Lower leg skin (tissue), 3 donors: ENCODE results near the gene SELL.

Source experiments
- POLR2A ChIP-seq, 2 donors: fragments of 450-650 bp; IDR thresholded peaks; one replicate each; pipeline ENCODE4 v1.6.1; 2016 to 2017; ENCODE audit warnings: antibody characterized with exemption in 2 of 2, mild to moderate bottlenecking in 1 of 2, moderate library complexity in 1 of 2
- TF ChIP-seq, protein P1 (sequence below), 3 donors: fragments of 450-650 bp; IDR thresholded peaks; one replicate each; pipeline ENCODE4 v1.5.1; 2016; ENCODE audit warnings: antibody characterized with exemption in 3 of 3, mild to moderate bottlenecking in 3 of 3, moderate library complexity in 2 of 3

DNA sequence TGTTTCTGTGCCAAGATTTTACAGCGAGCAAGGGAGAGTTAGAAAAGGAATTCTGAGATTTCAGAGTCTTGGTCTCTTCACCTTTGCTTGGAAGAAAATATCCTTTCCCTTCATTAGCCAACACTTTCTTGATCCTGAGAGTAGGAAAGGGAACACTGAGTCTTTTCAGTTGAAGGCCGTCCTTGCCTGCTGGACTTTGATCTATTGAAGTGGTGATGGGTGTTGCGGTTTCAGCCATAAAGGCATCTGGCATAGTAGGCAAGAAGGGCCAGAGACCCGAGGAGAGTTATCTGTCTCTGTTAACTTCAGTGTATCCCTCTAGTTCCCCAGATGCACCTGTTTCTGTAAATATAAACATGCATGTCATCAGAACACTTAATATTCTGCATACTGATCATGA is 12.7 kb upstream of the SELL start:
- no peak for TF ChIP-seq POLR2A (IDR thresholded peaks at IDR 0.05)
- TF ChIP-seq, protein P1, sequence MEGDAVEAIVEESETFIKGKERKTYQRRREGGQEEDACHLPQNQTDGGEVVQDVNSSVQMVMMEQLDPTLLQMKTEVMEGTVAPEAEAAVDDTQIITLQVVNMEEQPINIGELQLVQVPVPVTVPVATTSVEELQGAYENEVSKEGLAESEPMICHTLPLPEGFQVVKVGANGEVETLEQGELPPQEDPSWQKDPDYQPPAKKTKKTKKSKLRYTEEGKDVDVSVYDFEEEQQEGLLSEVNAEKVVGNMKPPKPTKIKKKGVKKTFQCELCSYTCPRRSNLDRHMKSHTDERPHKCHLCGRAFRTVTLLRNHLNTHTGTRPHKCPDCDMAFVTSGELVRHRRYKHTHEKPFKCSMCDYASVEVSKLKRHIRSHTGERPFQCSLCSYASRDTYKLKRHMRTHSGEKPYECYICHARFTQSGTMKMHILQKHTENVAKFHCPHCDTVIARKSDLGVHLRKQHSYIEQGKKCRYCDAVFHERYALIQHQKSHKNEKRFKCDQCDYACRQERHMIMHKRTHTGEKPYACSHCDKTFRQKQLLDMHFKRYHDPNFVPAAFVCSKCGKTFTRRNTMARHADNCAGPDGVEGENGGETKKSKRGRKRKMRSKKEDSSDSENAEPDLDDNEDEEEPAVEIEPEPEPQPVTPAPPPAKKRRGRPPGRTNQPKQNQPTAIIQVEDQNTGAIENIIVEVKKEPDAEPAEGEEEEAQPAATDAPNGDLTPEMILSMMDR (IDR thresholded peaks at IDR 0.05), result no peak
